Measurements from ENCODE around the gene ZBTB48. TPM values are rescaled to one million over a fixed set of nuclear protein-coding genes. Genes with fewer than 3 reads are reported as not detected.

Gene ZBTB48
- total and polyA plus RNA-seq, 8 donors, result 22.6 to 139 (median 47.3) TPM

DNA sequence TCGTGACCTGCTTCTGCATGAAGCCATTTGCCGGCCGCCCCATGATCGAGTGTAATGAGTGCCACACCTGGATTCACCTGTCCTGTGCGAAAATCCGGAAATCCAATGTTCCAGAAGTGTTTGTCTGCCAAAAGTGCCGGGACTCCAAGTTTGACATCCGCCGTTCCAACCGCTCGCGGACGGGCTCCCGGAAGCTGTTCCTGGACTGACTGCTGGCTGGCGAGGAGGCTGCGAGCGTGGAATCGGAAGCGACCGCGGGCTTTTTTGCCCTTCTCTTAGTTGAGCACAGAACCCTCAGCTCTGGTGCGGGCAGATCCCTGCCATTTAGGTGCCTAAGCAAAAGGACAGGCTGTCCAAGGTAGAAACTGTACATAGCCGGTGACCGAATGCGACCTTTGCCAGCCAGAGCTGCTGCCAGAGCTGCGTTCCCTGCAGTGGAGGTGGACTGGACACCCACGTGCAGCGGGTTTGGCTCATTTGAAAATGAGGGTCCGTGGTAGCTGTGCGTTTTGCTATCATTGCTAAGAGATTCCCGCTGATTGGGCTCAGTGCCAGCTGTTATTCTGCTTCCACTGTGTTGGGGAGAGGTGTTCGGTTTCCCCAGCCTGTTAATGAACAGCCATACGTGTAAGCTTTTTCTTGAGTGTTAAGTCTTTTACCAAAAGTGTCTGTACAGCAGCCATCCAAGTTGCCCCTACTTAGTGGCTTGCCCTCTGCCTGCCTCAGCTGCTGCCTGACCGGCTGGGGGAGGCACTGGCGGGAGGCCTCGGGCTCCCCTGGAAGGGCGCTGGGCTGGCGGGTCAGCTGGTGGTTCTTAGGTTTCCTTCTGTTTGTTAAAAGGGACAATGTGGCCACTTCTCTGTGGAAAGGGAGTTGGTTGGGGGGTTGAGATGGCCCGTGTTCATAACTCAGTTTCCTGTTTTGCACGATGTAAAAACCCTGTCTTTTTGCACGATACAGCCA, 41.9 kb downstream of the ZBTB48 start:
- 89 to 92% (median 92%) methylated on average over 40 to 41 of the region's 41 CpGs for WGBS, 5 donors
- DNase-seq, result no peak
- Histone ChIP-seq H3K4me1 (peaks cover 10 to 35% (median 21%) of the 10 kb centered on the region in 4 donors), H3K27ac (no peak overlapping the region), H3K36me3 (peaks cover 27 to 70% (median 63%) of the 10 kb centered on the region in 4 donors), H3K27me3 (no peaks in the 10 kb centered on the region), H3K9me3 (no peaks in the 10 kb centered on the region), H3K4me3 (no peak overlapping the region)
- no peak for TF ChIP-seq POLR2AphosphoS5 (IDR thresholded peaks at IDR 0.05)
- TF ChIP-seq EP300 (IDR thresholded peaks at IDR 0.05), result no peak
- TF ChIP-seq POLR2A (IDR thresholded peaks at IDR 0.05), result no peak
- TF ChIP-seq, protein P1, sequence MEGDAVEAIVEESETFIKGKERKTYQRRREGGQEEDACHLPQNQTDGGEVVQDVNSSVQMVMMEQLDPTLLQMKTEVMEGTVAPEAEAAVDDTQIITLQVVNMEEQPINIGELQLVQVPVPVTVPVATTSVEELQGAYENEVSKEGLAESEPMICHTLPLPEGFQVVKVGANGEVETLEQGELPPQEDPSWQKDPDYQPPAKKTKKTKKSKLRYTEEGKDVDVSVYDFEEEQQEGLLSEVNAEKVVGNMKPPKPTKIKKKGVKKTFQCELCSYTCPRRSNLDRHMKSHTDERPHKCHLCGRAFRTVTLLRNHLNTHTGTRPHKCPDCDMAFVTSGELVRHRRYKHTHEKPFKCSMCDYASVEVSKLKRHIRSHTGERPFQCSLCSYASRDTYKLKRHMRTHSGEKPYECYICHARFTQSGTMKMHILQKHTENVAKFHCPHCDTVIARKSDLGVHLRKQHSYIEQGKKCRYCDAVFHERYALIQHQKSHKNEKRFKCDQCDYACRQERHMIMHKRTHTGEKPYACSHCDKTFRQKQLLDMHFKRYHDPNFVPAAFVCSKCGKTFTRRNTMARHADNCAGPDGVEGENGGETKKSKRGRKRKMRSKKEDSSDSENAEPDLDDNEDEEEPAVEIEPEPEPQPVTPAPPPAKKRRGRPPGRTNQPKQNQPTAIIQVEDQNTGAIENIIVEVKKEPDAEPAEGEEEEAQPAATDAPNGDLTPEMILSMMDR (IDR thresholded peaks at IDR 0.05), result no peak
- intact Hi-C loops (cut with DNase I; ENCODE audit: low total_unique reads), result no loop called here

DNA sequence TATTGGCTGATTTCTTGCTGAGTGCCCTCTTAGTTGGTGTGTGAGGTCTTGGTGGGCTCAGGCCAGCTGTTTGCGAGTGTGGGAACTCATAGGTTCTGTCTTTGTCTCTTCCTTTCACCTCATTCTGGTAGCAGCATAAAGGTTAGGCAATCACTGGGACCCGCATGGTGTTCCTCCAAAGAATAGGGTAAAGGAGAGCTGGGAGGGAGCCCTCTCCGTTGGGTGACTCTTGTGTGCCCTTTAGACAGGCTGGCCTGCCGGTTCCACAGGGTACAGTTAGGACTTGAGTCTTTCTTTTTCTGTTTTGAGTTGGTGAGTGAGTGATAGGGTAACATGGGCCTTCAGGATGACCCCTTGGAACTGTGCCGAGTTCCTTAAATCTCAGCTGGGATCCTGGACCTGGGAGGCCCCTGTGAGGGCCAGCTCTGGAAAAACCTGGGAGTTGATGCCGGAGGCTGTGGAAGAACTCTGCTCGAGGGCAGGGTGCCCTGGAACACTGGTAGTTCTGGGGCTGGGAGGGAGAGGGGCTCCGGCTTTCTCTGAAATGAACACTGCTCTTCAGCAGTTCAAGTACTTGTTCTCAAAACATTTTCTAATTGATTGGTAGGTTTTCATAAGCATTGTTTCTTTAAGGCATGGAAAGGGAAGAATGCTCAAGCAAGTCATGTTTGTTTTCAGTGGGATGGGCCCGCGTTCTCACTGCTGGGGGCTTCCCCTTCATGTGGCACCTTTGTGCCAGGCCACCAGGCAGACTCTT, 42.8 kb downstream of the ZBTB48 start:
- DNase-seq, result no peak
- TF ChIP-seq, protein P1 (IDR thresholded peaks at IDR 0.05), result no peak
- TF ChIP-seq EP300 (IDR thresholded peaks at IDR 0.05) (no peak), POLR2A (IDR thresholded peaks at IDR 0.05) (no peak), POLR2AphosphoS5 (IDR thresholded peaks at IDR 0.05) (no peak)
- H3K9me3 ChIP-seq, result no peaks in the 10 kb centered on the region
- no peak overlapping the region for H3K4me3 ChIP-seq
- intact Hi-C loops (cut with DNase I; ENCODE audit: low total_unique reads), result no loop called here
- H3K27ac ChIP-seq, result peak overlapping the region in 1 of 5 donors; percentile 19
- peaks cover 12 to 37% (median 24%) of the 10 kb centered on the region in 4 donors for H3K4me1 ChIP-seq
- H3K27me3 ChIP-seq, result no peaks in the 10 kb centered on the region
- WGBS, 5 donors, result 77 to 82% (median 82%) methylated on average over 10 of the region's 10 CpGs
- peaks cover 34 to 73% (median 60%) of the 10 kb centered on the region in 4 donors for H3K36me3 ChIP-seq

DNA sequence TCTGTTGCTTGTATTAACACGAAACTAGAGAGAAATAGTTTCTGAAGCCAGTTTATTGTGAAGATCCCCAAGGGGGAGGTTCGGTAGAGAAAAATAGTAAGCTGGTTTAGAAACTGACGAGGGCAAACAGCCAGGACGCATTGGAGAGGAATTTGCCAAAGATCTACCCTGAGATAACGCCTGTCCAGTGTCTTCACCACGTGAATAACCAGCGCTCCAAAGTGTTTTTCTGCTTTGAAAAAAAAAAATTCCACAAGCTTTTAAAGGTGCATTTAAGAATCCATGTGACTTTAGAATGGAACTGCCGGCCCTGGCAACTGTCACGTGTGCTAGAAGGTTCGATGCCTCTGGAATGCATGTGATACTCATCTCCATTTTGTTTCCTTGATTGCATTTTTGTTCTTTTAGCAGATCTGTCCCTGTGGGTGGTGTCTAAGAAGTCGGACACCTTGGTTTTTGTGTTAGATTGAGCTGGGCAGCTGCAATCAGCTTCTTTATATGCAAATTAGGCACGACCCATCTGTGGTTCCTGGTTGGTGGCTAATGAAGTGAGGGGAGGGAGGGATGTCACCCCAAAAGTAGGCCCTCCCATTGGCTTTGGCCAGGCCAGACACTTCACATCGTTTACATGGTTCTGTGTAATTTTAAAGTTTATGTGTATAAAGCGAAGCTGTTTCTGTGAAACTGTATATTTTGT, 43.6 kb downstream of the ZBTB48 start:
- peaks cover 12 to 35% (median 27%) of the 10 kb centered on the region in 4 donors for H3K4me1 ChIP-seq
- H3K27me3 ChIP-seq, result no peaks in the 10 kb centered on the region
- H3K36me3 ChIP-seq, result peaks cover 39 to 73% (median 60%) of the 10 kb centered on the region in 4 donors
- intact Hi-C loops (cut with DNase I; ENCODE audit: low total_unique reads), result no loop called here
- TF ChIP-seq POLR2AphosphoS5 (IDR thresholded peaks at IDR 0.05) (no peak), POLR2A (IDR thresholded peaks at IDR 0.05) (no peak), EP300 (IDR thresholded peaks at IDR 0.05) (no peak)
- TF ChIP-seq, protein P1 (IDR thresholded peaks at IDR 0.05), result no peak
- 79 to 87% (median 84%) methylated on average over 14 of the region's 14 CpGs for WGBS, 5 donors
- H3K27ac ChIP-seq, result peak overlapping the region in 1 of 5 donors; percentile 94
- no peaks in the 10 kb centered on the region for H3K9me3 ChIP-seq
- H3K4me3 ChIP-seq, result no peak overlapping the region
- DNase-seq, result no peak

Measured in stomach (tissue), 9 donors.